PC-3 (cell line): ENCODE results near the gene ZNF746. TPM values are rescaled to one million over a fixed set of nuclear protein-coding genes. Genes with fewer than 3 reads are reported as not detected.

ENCODE experiments used
- ATAC-seq: fragments of 200-7000 bp; cut with Tn5 transposase; 2 replicates; pipeline ENCODE4 v1.9.1; 2020; ENCODE audit warnings: mild to moderate bottlenecking, moderate library complexity
- BruUV-seq: library from RNA; stranded (reverse); fragments of 400-500 nt; replicated peaks from 2 replicates; lab custom pipeline; 2021; lab: Mats Ljungman, UMichigan
- CTCF ChIA-PET: fragments of 300-600 bp; sonication (Branson Sonifier 250); formaldehyde crosslinking; loops from one replicate; lab custom pipeline; 2022; ENCODE audit warnings: antibody characterized with exemption; lab: Charles Lee
- POLR2A ChIA-PET: fragments of 300-600 bp; sonication (Branson Sonifier 250); formaldehyde crosslinking; loops from one replicate; lab custom pipeline; 2022; ENCODE audit warnings: antibody characterized with exemption; ENCODE audit not compliant: unreplicated experiment; lab: Charles Lee
- DNase-seq: peaks from one replicate; pipeline ENCODE4 v3.0.0-alpha.2; 2015
- H2AFZ ChIP-seq: fragments of 300-600 bp; sonication (generic); 2 replicates; pipeline ENCODE4 v1.6.0; 2016; ENCODE audit warnings: antibody characterized with exemption, low read length
- H3F3A ChIP-seq: fragments of 300-600 bp; sonication (generic); one replicate; pipeline ENCODE4 v1.6.0; 2017; ENCODE audit warnings: antibody characterized with exemption, low read length, control low read depth, mild to moderate bottlenecking; ENCODE audit not compliant: unreplicated experiment
- H3K27ac ChIP-seq: fragments of 300-600 bp; sonication (generic); 2 replicates; pipeline ENCODE4 v1.5.1; 2016; ENCODE audit warnings: mild to moderate bottlenecking, low read length
- H3K27me3 ChIP-seq: fragments of 300-600 bp; sonication (generic); 2 replicates; pipeline ENCODE4 v1.6.1; 2016; ENCODE audit warnings: low read length, mixed read lengths
- H3K36me3 ChIP-seq: fragments of 300-600 bp; sonication (generic); 2 replicates; pipeline ENCODE4 v1.6.1; 2016; ENCODE audit warnings: low read depth, mixed run types, low read length, mixed read lengths
- H3K4me1 ChIP-seq: fragments of 300-600 bp; sonication (generic); 2 replicates; pipeline ENCODE4 v1.5.1; 2016; ENCODE audit warnings: low read length; ENCODE audit not compliant: insufficient read depth
- H3K4me2 ChIP-seq: fragments of 300-600 bp; sonication (generic); 2 replicates; pipeline ENCODE4 v1.6.0; 2016; ENCODE audit warnings: low read length
- H3K4me3 ChIP-seq: fragments of 300-600 bp; sonication (generic); 2 replicates; pipeline ENCODE4 v1.5.1; 2016; ENCODE audit warnings: mild to moderate bottlenecking, low read length, mixed read lengths
- H3K79me2 ChIP-seq: fragments of 300-600 bp; sonication (generic); 2 replicates; pipeline ENCODE4 v1.6.1; 2017; ENCODE audit warnings: low read length, mixed read lengths
- H3K9ac ChIP-seq: fragments of 300-600 bp; sonication (generic); 2 replicates; pipeline ENCODE4 v1.6.0; 2016; ENCODE audit warnings: mild to moderate bottlenecking, low read length
- H3K9me2 ChIP-seq: fragments of 300-600 bp; sonication (generic); replicated peaks from 2 replicates; pipeline ENCODE4 v1.6.1; 2016; ENCODE audit warnings: mixed run types, low read length, mixed read lengths
- H3K9me3 ChIP-seq: fragments of 300-600 bp; sonication (generic); 2 replicates; pipeline ENCODE4 v1.6.1; 2016; ENCODE audit warnings: low read length, mixed read lengths
- H4K20me1 ChIP-seq: fragments of 300-600 bp; sonication (generic); 2 replicates; pipeline ENCODE4 v1.6.1; 2016; ENCODE audit warnings: low read length, mixed read lengths
- CTCF ChIP-seq: fragments of 300-600 bp; sonication (generic); conservative IDR thresholded peaks from 2 replicates; pipeline ENCODE4 v1.5.1; 2017; ENCODE audit warnings: antibody characterized with exemption, low read depth, mild to moderate bottlenecking, low read length
- EZH2 ChIP-seq: fragments of 300-600 bp; sonication (generic); IDR thresholded peaks from one replicate; pipeline ENCODE4 v1.6.1; 2017; ENCODE audit warnings: antibody characterized with exemption, mild to moderate bottlenecking, low read length; ENCODE audit not compliant: unreplicated experiment
- EZH2phosphoT487 ChIP-seq: fragments of 300-600 bp; sonication (generic); IDR thresholded peaks from 2 replicates; pipeline ENCODE4 v1.6.1; 2018; ENCODE audit warnings: mild to moderate bottlenecking, antibody characterized with exemption, low read length, borderline replicate concordance
- intact Hi-C: fragments of 100-400 bp; cut with micrococcal nuclease; formaldehyde crosslinking; loops from 2 replicates; pipeline ENCODE4 v1.9.0; 2023
- total RNA-seq: library from RNA; depleted of rRNA; stranded (reverse); fragments of >200 nt; gene quantifications from 2 replicates; pipeline ENCODE4 v1.2.3, GENCODE V29; 2014

ZNF746 gene
- total RNA-seq, 1 experiment from 2014 or later, result 19.6 TPM

DNA sequence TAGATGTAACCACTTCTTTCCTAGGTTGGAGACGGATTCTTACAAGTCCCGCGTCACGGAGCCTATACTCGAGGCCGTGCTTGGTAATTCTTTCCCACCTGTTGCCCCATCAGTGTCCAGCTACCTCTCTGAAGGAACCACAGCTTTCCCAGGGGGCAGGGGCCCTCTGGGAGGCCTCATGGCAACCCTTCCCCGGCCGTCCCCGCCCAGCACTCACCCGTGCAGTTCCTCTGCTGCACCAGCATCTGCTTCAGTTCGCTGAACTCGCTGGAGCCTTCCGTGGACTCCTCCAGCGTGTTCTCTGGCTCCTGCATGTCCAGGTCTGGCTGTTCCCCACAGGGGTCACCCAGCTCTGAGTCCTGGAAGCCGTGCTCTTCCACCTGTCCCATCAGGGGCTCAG is 61.3 kb downstream of the ZNF746 start:
- no peak overlapping the region for H2AFZ ChIP-seq
- peaks cover 4% of the 10 kb centered on the region for H3F3A ChIP-seq
- H3K36me3 ChIP-seq, result peaks cover 13% of the 10 kb centered on the region
- no peaks in the 10 kb centered on the region for H3K27me3 ChIP-seq
- DNase-seq (no peak), ATAC-seq (no peak)
- H3K9me2 ChIP-seq, result no peaks in the 10 kb centered on the region
- CTCF ChIA-PET, result no interaction called here
- POLR2A ChIA-PET, result no interaction called here
- no TSS peak for BruUV-seq
- H3K4me2 ChIP-seq, result no peak overlapping the region
- no peak overlapping the region for H3K9ac ChIP-seq
- H3K27ac ChIP-seq, result no peak overlapping the region
- no peaks in the 10 kb centered on the region for H3K79me2 ChIP-seq
- no peak overlapping the region for H3K4me3 ChIP-seq
- no peak for TF ChIP-seq EZH2phosphoT487
- TF ChIP-seq EZH2, result no peak
- no peak for TF ChIP-seq CTCF
- H3K4me1 ChIP-seq, result no peaks in the 10 kb centered on the region
- no peaks in the 10 kb centered on the region for H4K20me1 ChIP-seq
- intact Hi-C loops, result no loop called here
- no peaks in the 10 kb centered on the region for H3K9me3 ChIP-seq

- no peaks in the 10 kb centered on the region for H3K27me3 ChIP-seq
- no peak overlapping the region for H3K27ac ChIP-seq
- H3K9ac ChIP-seq, result no peak overlapping the region
- no peaks in the 10 kb centered on the region for H3K9me3 ChIP-seq
- TF ChIP-seq EZH2, result no peak
- no peak for TF ChIP-seq EZH2phosphoT487
- no peak for TF ChIP-seq CTCF
- no peaks in the 10 kb centered on the region for H3K4me1 ChIP-seq
- ChIA-PET CTCF (no interaction called here), POLR2A (no interaction called here)
- no peaks in the 10 kb centered on the region for H4K20me1 ChIP-seq
- ATAC-seq (no peak), DNase-seq (no peak)
- no peak overlapping the region for H3K4me3 ChIP-seq
- H3K4me2 ChIP-seq, result no peak overlapping the region
- no peak overlapping the region for H2AFZ ChIP-seq
- BruUV-seq, result no TSS peak
- H3K36me3 ChIP-seq, result peaks cover 13% of the 10 kb centered on the region
- intact Hi-C loops, result no loop called here
- H3K9me2 ChIP-seq, result no peaks in the 10 kb centered on the region
- no peaks in the 10 kb centered on the region for H3K79me2 ChIP-seq
- peaks cover 4% of the 10 kb centered on the region for H3F3A ChIP-seq
These were observed 64.5 kb downstream of the ZNF746 start for GRCh38 chr7:149433124-149433523.

DNA sequence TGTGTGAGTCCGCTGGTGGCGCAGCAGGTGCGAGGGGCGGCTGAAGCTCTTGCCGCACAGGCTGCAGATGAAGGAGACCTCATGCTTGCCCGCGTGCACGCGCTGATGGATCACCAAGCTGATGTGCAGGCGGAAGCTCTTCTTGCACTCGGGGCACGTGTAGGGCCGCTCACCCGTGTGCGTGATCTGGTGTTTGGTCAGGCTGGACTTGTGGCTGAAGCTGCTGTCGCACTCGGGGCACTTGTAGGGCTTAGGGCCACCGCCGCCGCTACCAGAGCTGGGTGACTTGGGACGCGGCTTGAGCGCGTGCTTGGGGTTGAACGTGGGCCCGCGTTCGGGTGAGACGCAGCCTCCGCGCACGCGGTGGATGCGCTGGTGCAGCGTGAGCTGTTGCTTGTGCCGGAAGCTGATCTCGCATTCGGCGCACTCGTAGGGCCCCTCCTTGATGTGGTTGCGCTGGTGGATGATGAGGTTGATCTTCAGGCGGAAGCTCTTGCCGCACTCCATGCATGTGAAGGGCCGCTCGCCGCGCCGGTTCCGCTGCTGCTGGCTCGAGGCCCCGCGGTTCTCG is 65.4 kb downstream of the ZNF746 start:
- intact Hi-C loops, result no loop called here
- no peak overlapping the region for H3K4me2 ChIP-seq
- no peak for DNase-seq
- no peaks in the 10 kb centered on the region for H3K4me1 ChIP-seq
- no peaks in the 10 kb centered on the region for H3K79me2 ChIP-seq
- H3K27me3 ChIP-seq, result no peaks in the 10 kb centered on the region
- H2AFZ ChIP-seq, result no peak overlapping the region
- peaks cover 13% of the 10 kb centered on the region for H3K36me3 ChIP-seq
- no TSS peak for BruUV-seq
- TF ChIP-seq EZH2phosphoT487 (no peak), CTCF (no peak), EZH2 (no peak)
- no peak overlapping the region for H3K4me3 ChIP-seq
- ChIA-PET POLR2A (no interaction called here), CTCF (no interaction called here)
- H3K9ac ChIP-seq, result no peak overlapping the region
- no peaks in the 10 kb centered on the region for H3K9me2 ChIP-seq
- peaks cover 4% of the 10 kb centered on the region for H3F3A ChIP-seq
- H3K27ac ChIP-seq, result no peak overlapping the region
- no peaks in the 10 kb centered on the region for H4K20me1 ChIP-seq
- H3K9me3 ChIP-seq, result no peaks in the 10 kb centered on the region
- no peak for ATAC-seq
